Heart left ventricle (tissue), 13 donors: ENCODE data around the gene MCTP2.

Experiments used
- CTCF ChIP-seq, 12 donors: fragments of 200-600 bp; sonication (generic) in 4 of 12; IDR thresholded peaks; one replicate each; pipeline versions ENCODE4 v1.5.0 to v1.8.0; 2018 to 2022; ENCODE audit warnings: antibody characterized with exemption in 12 of 12, mild to moderate bottlenecking in 5 of 12
- POLR2A ChIP-seq, 2 donors: fragments of 450-650 bp; IDR thresholded peaks; one replicate each; pipeline ENCODE4 v1.6.1; 2017; ENCODE audit warnings: antibody characterized with exemption in 2 of 2, mild to moderate bottlenecking in 2 of 2, moderate library complexity in 2 of 2
- donor health status: ischemic (EF 13 %, LVEDD 7.1; RV severe dilation, severe dysfunction).
- donor health status: DM: no; HTN: yes; CAD: no.
- donor health status: DM: no; HTN: no; CAD: no.
- donor health status: ischemic (EF 25% LVEDD 6.9; RV normal size, moderate dysfunction).
- donor health status: ischemic (EF 25% LVEDD 5.7; RV mildly dilated, moderate dysfunction).
- donor health status: ischemic (EF 35%, LVEDD 5.7; RV mildly dilated, moderate dysfunction).
- donor health status: nonischemic (EF 11% LVEDD 7.7; RV severe dilation, severe dysfunction).
- donor health status: DM: yes; HTN: yes; CAD: no.
- donor health status: PGD.
- donor health status: ischemic (EF 29% LVEDD 5.4; RV normal size, mild dysfunction).
- donor health status: nonischemic (EF 23%, LVEDD 6.1; RV moderate dilation, normal function).

GRCh38 chr15:94442480-94442879 is 211.1 kb downstream of the MCTP2 start:
- TF ChIP-seq CTCF (IDR thresholded peaks at IDR 0.05): no peak
- no peak for TF ChIP-seq POLR2A (IDR thresholded peaks at IDR 0.05)
